SK-N-DZ (cell line): Measurements from ENCODE around the gene ARSI.
"Not testable (repeated sequence)": the region's sequence is repeated elsewhere in the genome, so short reads cannot be mapped to it uniquely, and the experiment has no call there.

Experiments
- DNase-seq: peaks from one replicate; pipeline ENCODE4 v3.0.0-alpha.2; 2015; ENCODE audit warnings: low spot score

Gene ARSI

GRCh38 chr5:150248493-150248892 lies 54.2 kb downstream of the ARSI start:
- DNase-seq, result not testable (repeated sequence)

- DNase-seq, result no peak
Observed at GRCh38 chr5:150247726-150248125, 55.0 kb downstream of the ARSI start.

- DNase-seq, result no peak
Observed at GRCh38 chr5:150246835-150247234, 55.9 kb downstream of the ARSI start.

- no peak for DNase-seq
Observed at GRCh38 chr5:150246429-150246828, 56.3 kb downstream of the ARSI start.
